ENCODE results near the gene RYR2.

Gene RYR2

DNA sequence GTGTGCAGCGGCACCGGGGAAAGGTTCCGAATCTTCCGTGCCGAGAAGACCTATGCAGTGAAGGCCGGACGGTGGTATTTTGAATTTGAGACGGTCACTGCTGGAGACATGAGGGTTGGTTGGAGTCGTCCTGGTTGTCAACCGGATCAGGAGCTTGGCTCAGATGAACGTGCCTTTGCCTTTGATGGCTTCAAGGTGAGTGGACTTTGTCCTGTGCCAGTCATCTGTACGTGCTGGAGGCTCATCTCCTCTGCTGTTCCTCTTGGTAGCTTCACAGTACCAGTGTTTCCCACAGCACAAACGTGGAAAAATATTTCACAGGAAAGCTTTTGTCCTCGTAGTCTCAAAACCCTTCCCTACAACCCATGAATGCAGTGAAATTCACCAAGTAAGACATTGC lies 524.6 kb downstream of the RYR2 start:
- no peak for ATAC-seq
- TF ChIP-seq OSR1 (CRISPR knock-in tag; IDR thresholded peaks at IDR 0.05) (no peak), PPARA (CRISPR knock-in tag; IDR thresholded peaks at IDR 0.05; ENCODE audit: borderline replicate concordance) (no peak), ZNF565 (CRISPR knock-in tag; conservative IDR thresholded peaks at IDR 0.05; ENCODE audit: low read depth) (no peak), ZFP30 (CRISPR knock-in tag; IDR thresholded peaks at IDR 0.05) (no peak), ZC3H10 (CRISPR knock-in tag; IDR thresholded peaks at IDR 0.05) (no peak), GLIS3 (CRISPR knock-in tag; IDR thresholded peaks at IDR 0.05) (no peak), BACH2 (CRISPR knock-in tag; IDR thresholded peaks at IDR 0.05; ENCODE audit: borderline replicate concordance) (no peak), POU6F1 (CRISPR knock-in tag; IDR thresholded peaks at IDR 0.05; ENCODE audit: borderline replicate concordance, low read depth) (no peak), TSHZ2 (CRISPR knock-in tag; IDR thresholded peaks at IDR 0.05) (no peak), ZNF8 (CRISPR knock-in tag; IDR thresholded peaks at IDR 0.05) (no peak), SNAI2 (CRISPR knock-in tag; IDR thresholded peaks at IDR 0.05) (no peak), ESRRG (CRISPR knock-in tag; IDR thresholded peaks at IDR 0.05) (no peak), CREB5 (CRISPR knock-in tag; IDR thresholded peaks at IDR 0.05; ENCODE audit: low read depth) (no peak)
- TF ChIP-seq, protein P1, sequence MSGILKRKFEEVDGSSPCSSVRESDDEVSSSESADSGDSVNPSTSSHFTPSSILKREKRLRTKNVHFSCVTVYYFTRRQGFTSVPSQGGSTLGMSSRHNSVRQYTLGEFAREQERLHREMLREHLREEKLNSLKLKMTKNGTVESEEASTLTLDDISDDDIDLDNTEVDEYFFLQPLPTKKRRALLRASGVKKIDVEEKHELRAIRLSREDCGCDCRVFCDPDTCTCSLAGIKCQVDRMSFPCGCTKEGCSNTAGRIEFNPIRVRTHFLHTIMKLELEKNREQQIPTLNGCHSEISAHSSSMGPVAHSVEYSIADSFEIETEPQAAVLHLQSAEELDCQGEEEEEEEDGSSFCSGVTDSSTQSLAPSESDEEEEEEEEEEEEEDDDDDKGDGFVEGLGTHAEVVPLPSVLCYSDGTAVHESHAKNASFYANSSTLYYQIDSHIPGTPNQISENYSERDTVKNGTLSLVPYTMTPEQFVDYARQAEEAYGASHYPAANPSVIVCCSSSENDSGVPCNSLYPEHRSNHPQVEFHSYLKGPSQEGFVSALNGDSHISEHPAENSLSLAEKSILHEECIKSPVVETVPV (CRISPR knock-in tag; IDR thresholded peaks at IDR 0.05) = no peak

GRCh38 chr1:237568955-237569354 lies 527.0 kb downstream of the RYR2 start:
- TF ChIP-seq ZNF565 (CRISPR knock-in tag; conservative IDR thresholded peaks at IDR 0.05; ENCODE audit: low read depth) (no peak), PPARA (CRISPR knock-in tag; IDR thresholded peaks at IDR 0.05; ENCODE audit: borderline replicate concordance) (no peak), ZNF8 (CRISPR knock-in tag; IDR thresholded peaks at IDR 0.05) (no peak), TSHZ2 (CRISPR knock-in tag; IDR thresholded peaks at IDR 0.05) (no peak), SNAI2 (CRISPR knock-in tag; IDR thresholded peaks at IDR 0.05) (no peak), ZFP30 (CRISPR knock-in tag; IDR thresholded peaks at IDR 0.05) (no peak), RARB (CRISPR knock-in tag; IDR thresholded peaks at IDR 0.05) (no peak), ESRRG (CRISPR knock-in tag; IDR thresholded peaks at IDR 0.05) (no peak), ARNTL (CRISPR knock-in tag; IDR thresholded peaks at IDR 0.05; ENCODE audit: borderline replicate concordance, low read depth) (no peak), ISL1 (CRISPR knock-in tag; IDR thresholded peaks at IDR 0.05) (no peak)
- TF ChIP-seq, protein P2, sequence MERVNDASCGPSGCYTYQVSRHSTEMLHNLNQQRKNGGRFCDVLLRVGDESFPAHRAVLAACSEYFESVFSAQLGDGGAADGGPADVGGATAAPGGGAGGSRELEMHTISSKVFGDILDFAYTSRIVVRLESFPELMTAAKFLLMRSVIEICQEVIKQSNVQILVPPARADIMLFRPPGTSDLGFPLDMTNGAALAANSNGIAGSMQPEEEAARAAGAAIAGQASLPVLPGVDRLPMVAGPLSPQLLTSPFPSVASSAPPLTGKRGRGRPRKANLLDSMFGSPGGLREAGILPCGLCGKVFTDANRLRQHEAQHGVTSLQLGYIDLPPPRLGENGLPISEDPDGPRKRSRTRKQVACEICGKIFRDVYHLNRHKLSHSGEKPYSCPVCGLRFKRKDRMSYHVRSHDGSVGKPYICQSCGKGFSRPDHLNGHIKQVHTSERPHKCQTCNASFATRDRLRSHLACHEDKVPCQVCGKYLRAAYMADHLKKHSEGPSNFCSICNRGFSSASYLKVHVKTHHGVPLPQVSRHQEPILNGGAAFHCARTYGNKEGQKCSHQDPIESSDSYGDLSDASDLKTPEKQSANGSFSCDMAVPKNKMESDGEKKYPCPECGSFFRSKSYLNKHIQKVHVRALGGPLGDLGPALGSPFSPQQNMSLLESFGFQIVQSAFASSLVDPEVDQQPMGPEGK (CRISPR knock-in tag; IDR thresholded peaks at IDR 0.05; ENCODE audit: borderline replicate concordance) = no peak
- TF ChIP-seq, protein P1 (CRISPR knock-in tag; IDR thresholded peaks at IDR 0.05) = no peak
- no peak for ATAC-seq
